Renal cortex interstitium (tissue), 11 donors: ENCODE results near the gene UBB. TPM values are rescaled to one million over a fixed set of nuclear protein-coding genes. Genes with fewer than 3 reads are reported as not detected.
"Not testable (repeated sequence)": the region's sequence is repeated elsewhere in the genome, so short reads cannot be mapped to it uniquely, and the experiment has no call there.

Experiments
- DNase-seq, 11 donors: peaks; one replicate each; pipeline ENCODE4 v3.0.0-alpha.2; 2013; ENCODE audit warnings: low read depth in 9 of 11, low spot score in 4 of 11; ENCODE audit errors: extremely low read depth in 1 of 11
- polyA plus RNA-seq, 3 donors: library from polyadenylated mRNA; unstranded; fragments of 120-200 nt; gene quantifications; one replicate each; pipeline ENCODE4 v1.2.1, GENCODE V29; 2013; ENCODE audit not compliant: insufficient read length in 3 of 3

Gene UBB
- polyA plus RNA-seq, 3 donors = 1,739 to 2,239 (median 2,190) TPM

- no peak for DNase-seq
These were observed 26.3 kb upstream of the UBB start for GRCh38 chr17:16354585-16354984.

GRCh38 chr17:16358394-16358793 is 22.5 kb upstream of the UBB start:
- no peak for DNase-seq

- no peak for DNase-seq
These were observed 19.0 kb upstream of the UBB start for GRCh38 chr17:16361874-16362273.

- peak in 7 of 11 donors; percentile 47 to 66 (median 56) for DNase-seq
These were observed 16.9 kb upstream of the UBB start for GRCh38 chr17:16363749-16364536.

- no peak for DNase-seq
These were observed 16.3 kb upstream of the UBB start for GRCh38 chr17:16364625-16365024.

- DNase-seq = no peak
These were observed 9.1 kb upstream of the UBB start for GRCh38 chr17:16371742-16372141.

- DNase-seq = no peak
These were observed 6.5 kb upstream of the UBB start for GRCh38 chr17:16374146-16374938.

GRCh38 chr17:16377941-16378341 is 3.0 kb upstream of the UBB start:
- DNase-seq = no peak

- no peak for DNase-seq
These were observed 2.1 kb upstream of the UBB start for GRCh38 chr17:16378636-16379282.

- DNase-seq = no peak
These were observed 1.2 kb upstream of the UBB start for GRCh38 chr17:16379654-16380053.

- no peak for DNase-seq
These were observed 567 bp downstream of the UBB start for GRCh38 chr17:16381496-16381820.

GRCh38 chr17:16383216-16383615 is 2.3 kb downstream of the UBB start:
- no peak for DNase-seq

GRCh38 chr17:16383772-16384287 is 2.9 kb downstream of the UBB start:
- DNase-seq = no peak

GRCh38 chr17:16384557-16384956 is 3.7 kb downstream of the UBB start:
- no peak for DNase-seq

- not testable (repeated sequence) for DNase-seq
These were observed 5.2 kb downstream of the UBB start for GRCh38 chr17:16386126-16386507.

GRCh38 chr17:16391451-16391850 is 10.6 kb downstream of the UBB start:
- no peak for DNase-seq

- DNase-seq = not testable (repeated sequence)
These were observed 11.6 kb downstream of the UBB start for GRCh38 chr17:16392491-16392890.

GRCh38 chr17:16395887-16396286 is 15.0 kb downstream of the UBB start:
- not testable (repeated sequence) for DNase-seq

- DNase-seq = not testable (repeated sequence)
These were observed 15.8 kb downstream of the UBB start for GRCh38 chr17:16396693-16397092.
